Measurements from ENCODE around the gene LPIN1. TPM values are rescaled to one million over a fixed set of nuclear protein-coding genes. Genes with fewer than 3 reads are reported as not detected.

LPIN1 gene
- total and polyA plus RNA-seq, 10 donors, result 12.3 to 55.7 (median 34.8) TPM

DNA sequence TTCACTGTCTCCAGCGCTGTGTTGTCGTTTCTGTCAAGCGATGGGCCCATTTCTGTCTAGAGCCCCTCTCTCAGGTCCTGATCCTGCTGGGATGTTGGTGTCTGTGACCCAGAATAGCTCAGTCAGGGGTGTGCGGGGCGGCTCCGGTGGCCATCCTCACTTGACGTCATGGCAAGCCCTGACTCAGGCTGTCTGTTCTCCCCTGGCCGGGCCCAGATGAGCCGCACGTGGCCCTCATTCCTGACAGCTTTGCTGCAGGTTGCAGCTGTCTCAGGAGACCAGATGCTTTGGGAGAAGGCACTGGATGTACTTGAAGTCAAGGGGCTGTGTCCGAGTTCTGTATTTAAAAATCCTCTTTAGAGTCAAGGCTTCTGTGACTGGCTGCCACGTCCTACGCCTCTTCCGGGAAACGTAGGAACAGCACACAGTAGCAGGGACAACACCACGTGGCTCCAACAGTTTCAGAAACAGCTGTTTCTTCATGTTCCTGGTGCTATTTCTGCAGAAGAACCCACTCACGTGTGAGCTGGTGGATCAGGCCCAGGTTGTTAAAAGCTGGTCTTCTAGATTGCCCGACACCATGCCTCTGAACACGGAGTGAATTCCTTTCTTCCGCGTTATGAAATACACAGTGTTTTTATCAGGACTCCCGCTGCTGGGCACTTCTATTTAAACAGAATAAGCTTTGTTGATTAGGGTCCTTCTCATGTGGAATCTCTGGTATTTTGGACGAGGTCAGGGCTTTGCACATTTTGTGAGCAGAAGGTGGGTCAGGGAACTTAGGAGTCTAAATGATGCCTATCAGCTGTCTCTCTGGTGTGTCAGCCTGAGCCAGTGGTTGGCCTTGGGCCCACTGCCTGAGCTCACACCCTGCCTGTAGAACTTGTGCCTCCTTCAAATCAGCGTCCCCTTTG is 48.2 kb upstream of the LPIN1 start:
- WGBS, 5 donors, result 66 to 77% (median 74%) methylated on average over 22 to 24 of the region's 24 CpGs
- intact Hi-C loops (cut with DNase I; ENCODE audit: low total_unique reads), result no loop called here
- H3K36me3 ChIP-seq, result no peaks in the 10 kb centered on the region
- no peak overlapping the region for H3K4me3 ChIP-seq
- H3K27me3 ChIP-seq (replicated peaks in 1 of 7), result peaks cover 0 to 12% (median 0%) of the 10 kb centered on the region in 7 donors
- H3K27ac ChIP-seq, result peak overlapping the region in 2 of 8 donors; percentile 18 to 33
- TF ChIP-seq POLR2A (IDR thresholded peaks at IDR 0.05), result no peak
- TF ChIP-seq, protein P1, sequence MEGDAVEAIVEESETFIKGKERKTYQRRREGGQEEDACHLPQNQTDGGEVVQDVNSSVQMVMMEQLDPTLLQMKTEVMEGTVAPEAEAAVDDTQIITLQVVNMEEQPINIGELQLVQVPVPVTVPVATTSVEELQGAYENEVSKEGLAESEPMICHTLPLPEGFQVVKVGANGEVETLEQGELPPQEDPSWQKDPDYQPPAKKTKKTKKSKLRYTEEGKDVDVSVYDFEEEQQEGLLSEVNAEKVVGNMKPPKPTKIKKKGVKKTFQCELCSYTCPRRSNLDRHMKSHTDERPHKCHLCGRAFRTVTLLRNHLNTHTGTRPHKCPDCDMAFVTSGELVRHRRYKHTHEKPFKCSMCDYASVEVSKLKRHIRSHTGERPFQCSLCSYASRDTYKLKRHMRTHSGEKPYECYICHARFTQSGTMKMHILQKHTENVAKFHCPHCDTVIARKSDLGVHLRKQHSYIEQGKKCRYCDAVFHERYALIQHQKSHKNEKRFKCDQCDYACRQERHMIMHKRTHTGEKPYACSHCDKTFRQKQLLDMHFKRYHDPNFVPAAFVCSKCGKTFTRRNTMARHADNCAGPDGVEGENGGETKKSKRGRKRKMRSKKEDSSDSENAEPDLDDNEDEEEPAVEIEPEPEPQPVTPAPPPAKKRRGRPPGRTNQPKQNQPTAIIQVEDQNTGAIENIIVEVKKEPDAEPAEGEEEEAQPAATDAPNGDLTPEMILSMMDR (IDR thresholded peaks at IDR 0.05 in 8 of 11, conservative IDR thresholded peaks at IDR 0.05 in 3 of 11), result no peak
- TF ChIP-seq POLR2AphosphoS5 (IDR thresholded peaks at IDR 0.05), result no peak
- DNase-seq, result peak; percentile 73
- H3K4me1 ChIP-seq, result peaks cover 0 to 26% (median 7%) of the 10 kb centered on the region in 6 donors
- no peaks in the 10 kb centered on the region for H3K9me3 ChIP-seq

DNA sequence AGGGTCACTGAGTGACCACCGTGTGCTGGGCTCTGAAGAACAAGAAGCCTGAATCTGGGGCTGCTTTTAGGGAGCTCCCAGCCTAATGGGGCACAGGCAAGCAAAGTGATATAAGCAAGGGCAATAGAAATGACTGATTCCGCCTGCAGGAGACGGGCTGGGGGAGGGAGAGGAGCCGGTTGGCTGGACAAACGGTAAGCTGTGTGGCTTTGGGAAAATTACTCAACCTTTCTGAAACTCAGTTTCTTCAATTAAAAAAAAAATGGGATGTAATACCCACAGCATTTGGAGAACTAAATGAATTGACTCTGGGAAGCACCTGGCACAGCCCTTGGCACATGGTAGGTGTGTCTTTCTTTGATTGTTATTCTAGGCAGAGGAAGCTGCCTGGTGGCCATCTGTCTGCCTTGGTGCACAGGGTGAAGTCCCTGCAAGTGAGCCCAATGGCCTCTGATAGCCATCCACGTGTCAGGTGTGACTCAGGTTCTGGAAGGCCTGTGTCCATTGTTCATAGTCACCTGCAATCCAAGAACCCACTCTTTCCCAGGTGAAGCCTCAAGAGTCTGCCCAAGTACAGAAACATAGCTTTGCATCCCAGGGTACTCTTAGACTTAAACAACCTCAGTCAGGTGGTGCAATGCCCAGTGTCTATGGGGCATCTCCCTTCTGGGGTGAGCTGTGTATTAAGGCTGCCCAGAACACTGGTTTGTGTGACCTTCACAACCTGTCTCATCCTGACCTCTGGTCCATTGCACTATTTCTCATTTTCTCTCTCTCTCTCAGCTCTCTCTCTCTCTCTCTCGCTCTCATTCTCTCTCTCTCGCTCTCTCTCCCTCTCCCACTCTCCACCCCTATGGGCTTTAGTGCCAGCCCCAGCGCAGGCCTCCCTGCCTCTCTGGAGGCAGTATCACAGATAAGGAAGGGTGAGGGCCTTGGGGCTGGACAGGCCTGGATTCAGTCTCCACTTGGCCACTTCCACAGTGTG is 46.5 kb upstream of the LPIN1 start:
- Histone ChIP-seq H3K36me3 (no peaks in the 10 kb centered on the region), H3K4me1 (peaks cover 0 to 25% (median 7%) of the 10 kb centered on the region in 6 donors), H3K27me3 (replicated peaks in 1 of 7) (peaks cover 0 to 12% (median 0%) of the 10 kb centered on the region in 7 donors), H3K27ac (no peak overlapping the region), H3K4me3 (no peak overlapping the region), H3K9me3 (no peaks in the 10 kb centered on the region)
- intact Hi-C loops (cut with DNase I; ENCODE audit: low total_unique reads), result no loop called here
- no peak for TF ChIP-seq POLR2A (IDR thresholded peaks at IDR 0.05)
- no peak for TF ChIP-seq POLR2AphosphoS5 (IDR thresholded peaks at IDR 0.05)
- TF ChIP-seq, protein P1 (IDR thresholded peaks at IDR 0.05 in 8 of 11, conservative IDR thresholded peaks at IDR 0.05 in 3 of 11), result no peak
- WGBS, 5 donors, result 75 to 85% (median 77%) methylated on average over 9 of the region's 9 CpGs
- DNase-seq, result no peak

DNA sequence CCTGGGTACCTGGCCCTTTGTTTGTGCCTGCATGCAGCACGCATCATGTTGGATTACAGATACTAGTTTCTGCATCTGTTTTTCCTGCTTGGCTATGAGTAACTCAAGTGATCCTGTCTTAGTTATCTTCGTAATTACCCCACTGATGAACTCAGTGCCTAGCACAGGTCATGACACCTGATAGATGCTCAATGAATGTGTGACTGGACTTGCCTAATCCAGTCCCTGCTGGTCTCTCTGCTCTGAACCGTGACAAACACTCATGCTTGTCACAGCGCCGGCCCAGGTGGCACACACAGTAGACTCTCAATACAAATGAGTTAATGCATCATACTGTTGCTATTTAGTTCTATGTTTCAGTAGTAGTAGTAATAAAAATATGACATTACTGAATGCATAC is 45.2 kb upstream of the LPIN1 start:
- Histone ChIP-seq H3K9me3 (no peaks in the 10 kb centered on the region), H3K4me3 (no peak overlapping the region), H3K4me1 (peaks cover 0 to 25% (median 7%) of the 10 kb centered on the region in 6 donors), H3K36me3 (no peaks in the 10 kb centered on the region), H3K27me3 (replicated peaks in 1 of 7) (peaks cover 0 to 12% (median 0%) of the 10 kb centered on the region in 7 donors), H3K27ac (no peak overlapping the region)
- intact Hi-C loops (cut with DNase I; ENCODE audit: low total_unique reads), result no loop called here
- no peak for TF ChIP-seq POLR2A (IDR thresholded peaks at IDR 0.05)
- TF ChIP-seq, protein P1 (IDR thresholded peaks at IDR 0.05 in 8 of 11, conservative IDR thresholded peaks at IDR 0.05 in 3 of 11), result no peak
- TF ChIP-seq POLR2AphosphoS5 (IDR thresholded peaks at IDR 0.05), result no peak
- WGBS, 5 donors, result 83 to 92% (median 87%) methylated on average over 5 of the region's 5 CpGs
- no peak for DNase-seq
